Spleen (tissue), 7 donors: ENCODE data around the gene CD69.

Experiments used
- CTCF ChIP-seq, 11 experiments: fragments of 200-600 bp in 7 of 11; fragments of 450-650 bp in 4 of 11; sonication (generic) in 4 of 11; IDR thresholded peaks in 8 of 11; conservative IDR thresholded peaks in 3 of 11; 1 replicate in 7 of 11; 2 replicates in 4 of 11; pipeline versions ENCODE4 v1.4.0 to v1.8.0; 2016 to 2021; ENCODE audit warnings: antibody characterized with exemption in 11 of 11, inconsistent platforms in 4 of 11, mild to moderate bottlenecking in 1 of 11
- POLR2A ChIP-seq, 3 donors: fragments of 450-650 bp; IDR thresholded peaks; one replicate each; pipeline ENCODE4 v1.5.1; 2017; ENCODE audit warnings: antibody characterized with exemption in 3 of 3, mild to moderate bottlenecking in 1 of 3
- POLR2AphosphoS5 ChIP-seq, 3 donors: sonication (generic); formaldehyde crosslinking; IDR thresholded peaks; one replicate each; pipeline ENCODE4 v1.5.1; 2017; ENCODE audit warnings: antibody characterized with exemption in 3 of 3
- donor health status: DM: no; HTN: no; CAD: no; lungs with moderate emphysema.
- donor health status: DM: no; HTN: no; CAD: no.
- donor health status: DM: no; HTN: no; CAD: no.

GRCh38 chr12:9724023-9724422 lies 36.7 kb downstream of the CD69 start:
- TF ChIP-seq CTCF (IDR thresholded peaks at IDR 0.05 in 8 of 11, conservative IDR thresholded peaks at IDR 0.05 in 3 of 11), result no peak
- no peak for TF ChIP-seq POLR2A (IDR thresholded peaks at IDR 0.05)
- no peak for TF ChIP-seq POLR2AphosphoS5 (IDR thresholded peaks at IDR 0.05)
